GM08714 (cell line): ENCODE results near the gene UBE2E1.
A peak's percentile ranks its signal among the peaks of the same experiment; 100 is the strongest.

Experiments used
- H3K4me3 ChIP-seq: fragments of 200-500 bp; sonication (Bioruptor generic); 2 replicates; pipeline ENCODE4 v1.5.1; 2014; ENCODE audit warnings: mild to moderate bottlenecking, low read length, inconsistent platforms
- ZNF274 ChIP-seq: IDR thresholded peaks from 2 replicates; pipeline ENCODE4 v1.6.1; 2012; ENCODE audit warnings: mild to moderate bottlenecking, low read depth, low read length

UBE2E1 gene

DNA sequence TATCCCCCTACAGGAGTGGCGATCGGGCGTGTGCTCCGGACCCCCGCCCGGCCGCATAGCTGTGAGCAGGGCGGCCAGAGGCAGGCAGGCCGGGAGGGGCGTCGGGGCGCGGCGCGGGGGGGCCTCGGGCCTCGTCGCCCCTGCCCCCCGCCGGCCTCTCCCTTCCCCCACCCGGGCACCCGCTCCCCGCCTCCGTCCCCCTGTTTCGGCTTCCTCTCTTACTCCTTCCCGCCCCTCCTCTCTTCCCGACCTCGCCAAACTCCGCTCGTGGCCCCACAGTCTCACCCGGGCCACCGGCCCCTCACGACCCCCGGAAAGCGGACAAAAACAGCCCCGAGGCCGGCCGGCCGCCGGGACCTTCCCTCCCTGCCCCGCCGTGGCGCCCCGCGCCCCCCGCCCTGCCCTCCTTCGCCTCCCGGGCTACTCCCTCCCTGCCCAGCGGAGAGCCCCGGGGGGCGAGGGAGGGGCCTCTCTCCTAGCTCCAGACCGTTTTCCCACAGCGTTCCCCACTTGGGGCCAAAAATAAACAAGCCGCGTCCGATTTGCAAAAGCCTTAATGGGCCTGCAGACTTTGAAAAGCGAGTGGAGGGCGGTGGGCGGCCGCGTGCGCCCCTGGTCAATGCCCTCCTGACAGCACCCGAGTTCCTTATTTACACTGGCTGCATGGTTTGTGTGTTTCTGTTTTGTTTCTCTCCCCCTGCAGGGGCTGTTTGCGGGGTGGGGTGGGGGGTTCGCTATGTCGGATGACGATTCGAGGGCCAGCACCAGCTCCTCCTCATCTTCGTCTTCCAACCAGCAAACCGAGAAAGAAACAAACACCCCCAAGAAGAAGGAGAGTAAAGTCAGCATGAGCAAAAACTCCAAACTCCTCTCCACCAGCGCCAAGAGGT is 1.0 kb downstream of the UBE2E1 start:
- TF ChIP-seq ZNF274, result no peak
- H3K4me3 ChIP-seq, result peak overlapping the region; percentile 77

DNA sequence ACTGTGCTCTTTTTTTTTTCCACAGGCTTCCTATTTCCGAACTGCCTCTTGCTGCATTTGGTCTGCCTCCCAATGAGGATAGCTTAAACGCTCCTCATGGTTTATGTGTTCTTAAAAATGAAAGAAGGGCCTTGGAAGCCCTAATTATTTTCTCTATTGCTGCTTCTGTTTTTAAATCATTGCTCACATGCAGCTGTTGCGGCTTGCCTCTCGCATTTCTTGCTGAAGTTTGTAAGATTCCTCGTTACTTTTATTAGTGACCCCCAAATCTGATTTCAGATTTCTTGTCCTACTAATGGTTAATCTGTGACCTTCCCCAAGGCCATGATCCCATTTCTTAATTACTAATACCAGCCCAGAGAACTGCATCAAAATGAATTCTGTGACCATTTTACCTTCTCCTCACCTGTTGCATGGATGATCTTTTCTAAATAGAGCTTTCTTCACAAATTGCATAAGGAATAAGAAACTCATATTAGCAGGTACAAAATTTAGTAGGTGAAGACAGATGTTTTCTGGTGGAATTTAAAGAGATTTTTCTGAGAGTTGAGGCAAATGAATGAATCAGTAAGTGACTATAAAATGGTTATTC is 1.8 kb downstream of the UBE2E1 start:
- TF ChIP-seq ZNF274, result no peak
- H3K4me3 ChIP-seq, result peak overlapping the region; percentile 77

- no peak for TF ChIP-seq ZNF274
- H3K4me3 ChIP-seq, result peak overlapping the region; percentile 77
These were observed 2.8 kb downstream of the UBE2E1 start for GRCh38 chr3:23808525-23808924.

DNA sequence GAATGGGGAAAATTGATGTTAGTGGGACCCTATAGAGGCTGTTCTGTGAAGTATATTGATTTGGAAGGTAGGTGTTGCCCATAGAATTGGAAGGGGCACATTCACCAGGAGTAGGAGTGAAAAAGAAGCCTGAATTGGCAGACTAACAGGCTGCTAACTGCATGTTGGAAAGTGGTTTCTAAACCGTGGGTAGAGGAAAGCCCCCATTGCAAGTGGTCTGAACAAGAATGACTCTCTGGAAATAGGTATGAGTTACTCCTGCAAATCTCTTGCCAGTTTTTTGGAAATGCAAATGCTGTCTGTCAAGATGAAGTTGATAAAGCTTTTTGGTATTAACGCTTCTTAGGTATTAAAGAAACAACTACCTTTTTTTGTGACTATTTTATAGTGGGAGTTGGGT is 3.5 kb downstream of the UBE2E1 start:
- TF ChIP-seq ZNF274, result no peak
- H3K4me3 ChIP-seq, result peak overlapping the region; percentile 88

GRCh38 chr3:23809840-23810342 is 4.1 kb downstream of the UBE2E1 start:
- H3K4me3 ChIP-seq, result peak overlapping the region; percentile 88
- no peak for TF ChIP-seq ZNF274

GRCh38 chr3:23810343-23811184 is 4.8 kb downstream of the UBE2E1 start:
- TF ChIP-seq ZNF274, result no peak
- H3K4me3 ChIP-seq, result peak overlapping the region; percentile 88

- H3K4me3 ChIP-seq, result peak overlapping the region; percentile 88
- TF ChIP-seq ZNF274, result no peak
These were observed 5.4 kb downstream of the UBE2E1 start for GRCh38 chr3:23811185-23811527.

DNA sequence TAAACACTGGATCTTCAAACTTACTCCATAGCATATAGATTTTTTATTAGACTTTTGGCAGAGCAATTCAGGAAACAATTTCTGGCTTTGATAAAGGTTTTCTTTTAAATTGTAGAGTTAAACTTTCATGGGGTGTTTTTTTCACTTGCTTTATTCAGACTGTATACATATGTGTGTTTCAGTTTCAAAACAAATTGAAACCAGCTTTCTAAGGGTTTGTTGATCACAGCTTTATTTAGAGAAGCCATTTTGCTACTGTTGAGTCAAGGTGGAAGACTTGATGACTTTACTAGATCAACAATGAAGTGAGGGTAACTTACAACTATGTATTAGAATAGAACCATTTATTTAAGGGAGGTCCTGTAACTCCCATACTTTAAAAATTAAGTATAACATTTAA is 6.2 kb downstream of the UBE2E1 start:
- H3K4me3 ChIP-seq, result peak overlapping the region; percentile 88; the same call in 1 of the 2 replicates
- TF ChIP-seq ZNF274, result no peak

GRCh38 chr3:23815879-23816278 is 10.1 kb downstream of the UBE2E1 start:
- H3K4me3 ChIP-seq, result no peak overlapping the region
- no peak for TF ChIP-seq ZNF274

GRCh38 chr3:23816721-23817120 is 11.0 kb downstream of the UBE2E1 start:
- TF ChIP-seq ZNF274, result no peak

DNA sequence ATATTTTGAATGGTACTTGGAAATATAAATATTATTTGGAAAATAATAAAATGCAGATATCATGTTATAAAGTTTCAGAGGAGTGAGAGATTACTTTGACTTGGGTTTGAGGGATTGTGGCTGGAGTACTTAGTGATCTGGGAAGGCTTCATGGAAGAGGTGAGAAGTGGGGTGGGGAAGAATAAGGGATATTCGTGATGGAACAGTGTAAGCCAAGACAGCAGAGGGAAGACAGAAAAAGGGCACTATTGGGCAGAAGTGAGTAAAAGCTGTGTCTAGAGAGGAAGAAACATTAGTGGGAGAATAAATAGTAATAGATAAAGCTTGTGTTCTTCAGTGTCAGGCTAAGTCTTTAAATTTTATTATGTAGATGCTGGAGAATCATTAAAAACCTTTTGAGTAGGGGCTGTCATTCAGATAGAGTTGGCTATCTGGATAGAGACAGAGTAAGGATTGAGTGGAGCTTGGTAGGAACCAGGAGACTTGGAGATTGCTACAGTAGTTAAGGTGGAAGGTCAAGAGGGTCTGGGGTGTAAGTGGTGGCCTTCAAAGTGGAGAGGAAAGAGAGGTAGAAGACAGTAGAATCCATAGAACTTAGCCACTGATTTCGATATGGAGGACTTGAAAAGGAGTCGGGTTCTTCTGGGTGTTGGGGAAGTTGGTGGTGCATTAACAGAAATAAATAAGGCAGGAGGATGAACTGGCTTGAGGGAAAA is 11.9 kb downstream of the UBE2E1 start:
- TF ChIP-seq ZNF274, result no peak
- no peak overlapping the region for H3K4me3 ChIP-seq

More at GRCh38 chr3:23816721-23817120, 11.0 kb downstream of the UBE2E1 start:
- no peak overlapping the region for H3K4me3 ChIP-seq

DNA sequence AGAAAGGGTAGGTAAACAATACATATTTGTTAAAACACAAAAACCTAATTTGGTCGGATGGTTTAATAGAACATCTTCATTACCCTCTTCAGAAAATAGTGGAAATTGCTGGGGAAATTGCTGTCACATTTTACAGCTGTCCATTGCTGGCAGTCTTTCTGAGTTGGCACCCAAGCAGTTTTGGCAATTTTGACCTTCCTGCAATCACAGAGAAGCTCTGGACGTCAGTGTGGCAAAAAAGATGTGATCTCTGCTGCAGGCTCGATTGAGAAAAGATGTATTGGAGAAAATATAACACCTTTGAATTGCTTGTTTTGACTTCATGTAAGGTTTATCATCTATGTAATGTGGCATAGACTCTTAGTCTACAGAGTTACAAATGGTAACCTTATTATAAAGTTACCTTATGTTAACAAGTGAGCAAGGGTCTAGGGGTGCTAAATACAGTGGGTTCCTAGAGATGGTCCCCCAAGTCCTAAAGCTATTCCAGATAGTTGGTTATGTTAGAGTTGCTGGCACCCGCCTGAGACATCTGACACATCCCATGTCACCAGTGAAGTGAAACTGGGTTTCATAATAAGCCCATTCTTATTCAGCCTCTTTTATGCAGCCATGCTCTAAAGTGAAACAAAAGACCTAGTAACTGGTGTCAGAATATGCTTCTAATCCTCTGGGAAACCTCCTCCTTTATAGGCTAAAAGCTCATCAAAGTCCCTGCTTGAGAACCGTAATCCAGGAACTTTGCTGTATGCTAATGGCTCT is 14.0 kb downstream of the UBE2E1 start:
- TF ChIP-seq ZNF274, result no peak
- no peak overlapping the region for H3K4me3 ChIP-seq

- H3K4me3 ChIP-seq, result no peak overlapping the region
These were observed 15.1 kb downstream of the UBE2E1 start for GRCh38 chr3:23820888-23821287.

DNA sequence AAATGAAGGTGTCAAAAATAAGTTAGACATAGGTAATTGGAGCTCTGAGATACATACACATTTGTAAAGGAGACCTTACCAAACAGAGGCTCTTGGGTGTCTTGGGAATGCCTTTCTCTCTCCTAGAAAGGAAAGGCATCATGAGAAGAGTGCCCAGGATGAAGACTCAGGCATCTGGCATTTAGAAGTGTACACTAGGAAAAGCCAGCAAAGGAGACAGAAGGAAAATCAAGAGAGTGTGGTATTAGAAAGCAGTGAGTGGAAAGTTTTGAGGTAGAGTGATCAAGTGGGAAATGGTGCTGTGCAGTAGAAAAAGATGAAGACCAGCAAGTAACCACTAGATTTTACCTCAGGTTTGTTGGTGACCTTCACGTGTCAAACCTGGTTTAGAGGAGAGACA is 16.1 kb downstream of the UBE2E1 start:
- H3K4me3 ChIP-seq, result no peak overlapping the region
- no peak for TF ChIP-seq ZNF274

More at GRCh38 chr3:23820888-23821287, 15.1 kb downstream of the UBE2E1 start:
- no peak for TF ChIP-seq ZNF274
